ENCODE measurements around the gene TSHZ2. TPM values are rescaled to one million over a fixed set of nuclear protein-coding genes. Genes with fewer than 3 reads are reported as not detected.

TSHZ2 gene
- total and polyA plus RNA-seq, 2 donors (not counting 3 experiments of a cell fraction or from before 2014, with no cell fraction given), result not detected

GRCh38 chr20:53171065-53171464, 198.9 kb downstream of the TSHZ2 start:
- no peaks in the 10 kb centered on the region for H3K9me1 ChIP-seq (replicated peaks; ENCODE audit: control insufficient read depth, extremely low read depth, insufficient read depth, low read length)
- H3K9me3 ChIP-seq (replicated peaks; ENCODE audit: control insufficient read depth, insufficient read depth, low read length), result no peaks in the 10 kb centered on the region
- H4K20me1 ChIP-seq (replicated peaks; ENCODE audit: control insufficient read depth, extremely low read depth, insufficient read depth, low read length), result no peaks in the 10 kb centered on the region
- TF ChIP-seq POLR2A (IDR thresholded peaks at IDR 0.05; ENCODE audit: low read depth, low read length) (no peak), MYC (IDR thresholded peaks at IDR 0.05; ENCODE audit: low read depth, low read length) (no peak), FOS (IDR thresholded peaks at IDR 0.05; ENCODE audit: borderline replicate concordance, insufficient read depth, low read length) (no peak), JUN (IDR thresholded peaks at IDR 0.05; ENCODE audit: borderline replicate concordance, insufficient read depth, insufficient read length, low read depth) (no peak), GATA2 (IDR thresholded peaks at IDR 0.05; ENCODE audit: insufficient read depth, insufficient read length, low read depth, low read length) (no peak), MAX (IDR thresholded peaks at IDR 0.05; ENCODE audit: insufficient read depth, insufficient read length) (no peak)
- DNase-seq (ENCODE audit: low read depth, low spot score), result no peak
- ChIA-PET POLR2A (no interaction called here), CTCF (no interaction called here)
- H3K27me3 ChIP-seq (ENCODE audit: control insufficient read depth in 2 of 2, insufficient read depth in 2 of 2, low read length in 2 of 2), result no peaks in the 10 kb centered on the region
- H3K36me3 ChIP-seq (ENCODE audit: control insufficient read depth in 2 of 2, extremely low read depth in 1 of 2, insufficient read depth in 2 of 2, low read length in 2 of 2), result no peaks in the 10 kb centered on the region
- H3K4me2 ChIP-seq (ENCODE audit: insufficient read depth, low read length), result no peak overlapping the region
- H3K9ac ChIP-seq (replicated peaks; ENCODE audit: extremely low read depth, insufficient read depth, low read length), result no peak overlapping the region
- no peak for FAIRE-seq
- BruUV-seq (replicated peaks), result no TSS peak
- intact Hi-C loops (cut with micrococcal nuclease) (no loop called here), dilution Hi-C loops (cut with MboI; ENCODE audit: extremely low pct_ligation_motif_present, low sequenced_read_pairs) (no loop called here)
- H3K4me1 ChIP-seq (ENCODE audit: control insufficient read depth, extremely low read depth, insufficient read depth, low read length), result no peaks in the 10 kb centered on the region
- H3K27ac ChIP-seq (ENCODE audit: insufficient read depth, low read depth, low read length), result no peak overlapping the region
- H3K79me2 ChIP-seq (ENCODE audit: control insufficient read depth, insufficient read depth, low read length), result no peaks in the 10 kb centered on the region
- no peak overlapping the region for H2AFZ ChIP-seq (ENCODE audit: low read depth, low read length)
- no peak overlapping the region for H3K4me3 ChIP-seq (replicated peaks in 1 of 3; ENCODE audit: insufficient read depth in 1 of 3, low read depth in 1 of 3, low read length in 3 of 3)

- no peaks in the 10 kb centered on the region for H3K36me3 ChIP-seq (ENCODE audit: control insufficient read depth in 2 of 2, extremely low read depth in 1 of 2, insufficient read depth in 2 of 2, low read length in 2 of 2)
- H3K79me2 ChIP-seq (ENCODE audit: control insufficient read depth, insufficient read depth, low read length), result no peaks in the 10 kb centered on the region
- DNase-seq (ENCODE audit: low read depth, low spot score), result no peak
- no peaks in the 10 kb centered on the region for H3K9me1 ChIP-seq (replicated peaks; ENCODE audit: control insufficient read depth, extremely low read depth, insufficient read depth, low read length)
- ChIA-PET CTCF (no interaction called here), POLR2A (no interaction called here)
- no peaks in the 10 kb centered on the region for H3K4me1 ChIP-seq (ENCODE audit: control insufficient read depth, extremely low read depth, insufficient read depth, low read length)
- H3K27ac ChIP-seq (ENCODE audit: insufficient read depth, low read depth, low read length), result no peak overlapping the region
- no peaks in the 10 kb centered on the region for H4K20me1 ChIP-seq (replicated peaks; ENCODE audit: control insufficient read depth, extremely low read depth, insufficient read depth, low read length)
- H3K4me2 ChIP-seq (ENCODE audit: insufficient read depth, low read length), result no peak overlapping the region
- no peak for FAIRE-seq
- H3K9ac ChIP-seq (replicated peaks; ENCODE audit: extremely low read depth, insufficient read depth, low read length), result no peak overlapping the region
- no peak overlapping the region for H2AFZ ChIP-seq (ENCODE audit: low read depth, low read length)
- TF ChIP-seq POLR2AphosphoS5 (IDR thresholded peaks at IDR 0.05; ENCODE audit: insufficient read depth, low read depth, low read length), result no peak
- no peak for TF ChIP-seq JUN (IDR thresholded peaks at IDR 0.05; ENCODE audit: borderline replicate concordance, insufficient read depth, insufficient read length, low read depth)
- TF ChIP-seq MYC (IDR thresholded peaks at IDR 0.05; ENCODE audit: low read depth, low read length), result no peak
- no peak for TF ChIP-seq MAX (IDR thresholded peaks at IDR 0.05; ENCODE audit: insufficient read depth, insufficient read length)
- TF ChIP-seq POLR2A (IDR thresholded peaks at IDR 0.05; ENCODE audit: low read depth, low read length), result no peak
- TF ChIP-seq FOS (IDR thresholded peaks at IDR 0.05; ENCODE audit: borderline replicate concordance, insufficient read depth, low read length), result no peak
- no peak for TF ChIP-seq CTCF (IDR thresholded peaks at IDR 0.05; ENCODE audit: extremely low read depth in 1 of 2, insufficient read depth in 1 of 2, low read depth in 1 of 2, low read length in 2 of 2)
- no peak for TF ChIP-seq EZH2 (IDR thresholded peaks at IDR 0.05; ENCODE audit: borderline replicate concordance, low read depth, low read length, severe bottlenecking)
- TF ChIP-seq GATA2 (IDR thresholded peaks at IDR 0.05; ENCODE audit: insufficient read depth, insufficient read length, low read depth, low read length), result no peak
- no peaks in the 10 kb centered on the region for H3K9me3 ChIP-seq (replicated peaks; ENCODE audit: control insufficient read depth, insufficient read depth, low read length)
- dilution Hi-C loops (cut with MboI; ENCODE audit: extremely low pct_ligation_motif_present, low sequenced_read_pairs), result no loop called here
- intact Hi-C loops (cut with micrococcal nuclease), result no loop called here
- H3K27me3 ChIP-seq (ENCODE audit: control insufficient read depth in 2 of 2, insufficient read depth in 2 of 2, low read length in 2 of 2), result no peaks in the 10 kb centered on the region
- BruUV-seq (replicated peaks), result no TSS peak
- H3K4me3 ChIP-seq (replicated peaks in 1 of 3; ENCODE audit: insufficient read depth in 1 of 3, low read depth in 1 of 3, low read length in 3 of 3), result no peak overlapping the region
Observed at GRCh38 chr20:53174454-53174853, 202.3 kb downstream of the TSHZ2 start.
